Smooth muscle cell (in vitro differentiated cells): ENCODE measurements around the gene VAMP4. TPM values are rescaled to one million over a fixed set of nuclear protein-coding genes. Genes with fewer than 3 reads are reported as not detected.
A peak's percentile ranks its signal among the peaks of the same experiment; 100 is the strongest.

Experiments
- DNase-seq: peaks from one replicate; lab custom pipeline; 2025; ENCODE audit not compliant: unreplicated experiment; lab: John Stamatoyannopoulos, UW
- H2AFZ ChIP-seq: fragments of 200-600 bp; sonication (generic); 2 replicates; pipeline ENCODE4 v1.6.0; 2016; ENCODE audit warnings: antibody characterized with exemption, low read depth, mild to moderate bottlenecking
- H3F3A ChIP-seq: fragments of 200-600 bp; sonication (generic); 2 replicates; pipeline ENCODE4 v1.6.0; 2017; ENCODE audit warnings: antibody characterized with exemption, low read depth
- H3K27ac ChIP-seq: fragments of 200-600 bp; sonication (generic); 2 replicates; pipeline ENCODE4 v1.5.1; 2016; ENCODE audit warnings: low read depth, mild to moderate bottlenecking
- H3K27me3 ChIP-seq: fragments of 200-600 bp; sonication (generic); 2 replicates; pipeline ENCODE4 v1.6.1; 2016; ENCODE audit warnings: low read depth, mild to moderate bottlenecking
- H3K36me3 ChIP-seq: fragments of 200-600 bp; sonication (generic); 2 replicates; pipeline ENCODE4 v1.5.1; 2016; ENCODE audit warnings: low read depth
- H3K4me1 ChIP-seq: fragments of 200-600 bp; sonication (generic); 2 replicates; pipeline ENCODE4 v1.5.1; 2016; ENCODE audit warnings: low read depth
- H3K4me2 ChIP-seq: fragments of 200-600 bp; sonication (generic); 2 replicates; pipeline ENCODE4 v1.6.0; 2016; ENCODE audit warnings: mild to moderate bottlenecking
- H3K4me3 ChIP-seq: fragments of 200-600 bp; sonication (generic); 2 replicates; pipeline ENCODE4 v1.5.1; 2016; ENCODE audit warnings: mild to moderate bottlenecking
- H3K79me2 ChIP-seq: fragments of 200-600 bp; sonication (generic); 2 replicates; pipeline ENCODE4 v1.6.0; 2016; ENCODE audit warnings: low read depth, mild to moderate bottlenecking
- H3K9ac ChIP-seq: fragments of 200-600 bp; sonication (generic); 2 replicates; pipeline ENCODE4 v1.6.0; 2016; ENCODE audit warnings: low read depth
- H3K9me3 ChIP-seq: fragments of 200-600 bp; sonication (generic); replicated peaks from 2 replicates; pipeline ENCODE4 v1.5.1; 2016; ENCODE audit warnings: low read depth
- H4K20me1 ChIP-seq: fragments of 200-600 bp; sonication (generic); 2 replicates; pipeline ENCODE4 v1.6.0; 2016; ENCODE audit warnings: low read depth
- WGBS: methylation state at CpG from one replicate; pipeline ENCODE4 v1.1.7; 2016; ENCODE audit warnings: low lambda C conversion rate; 5-methylcytosine and 5-hydroxymethylcytosine counted together
- polyA plus RNA-seq: library from polyadenylated mRNA; unstranded; fragments of >200 nt; fragmentation: Nextera tagmentation; extraction: Ambion mirVana; gene quantifications from 2 replicates; pipeline ENCODE4 v1.2.1, GENCODE V29; 2016
- total RNA-seq: library from RNA; depleted of rRNA; stranded (reverse); fragments of >200 nt; gene quantifications from 2 replicates; pipeline ENCODE4 v1.2.3, GENCODE V29; 2014
- TF ChIP-seq, protein P1 (sequence below): fragments of 200-600 bp; sonication (generic); IDR thresholded peaks from 2 replicates; pipeline ENCODE4 v1.5.1; 2017; ENCODE audit warnings: borderline replicate concordance, mild to moderate bottlenecking, antibody characterized with exemption; ENCODE audit not compliant: insufficient read depth, poor library complexity, severe bottlenecking

Gene VAMP4
- total and polyA plus RNA-seq, 2 experiments from 2014 or later, result 15.2 to 17.4 TPM

DNA sequence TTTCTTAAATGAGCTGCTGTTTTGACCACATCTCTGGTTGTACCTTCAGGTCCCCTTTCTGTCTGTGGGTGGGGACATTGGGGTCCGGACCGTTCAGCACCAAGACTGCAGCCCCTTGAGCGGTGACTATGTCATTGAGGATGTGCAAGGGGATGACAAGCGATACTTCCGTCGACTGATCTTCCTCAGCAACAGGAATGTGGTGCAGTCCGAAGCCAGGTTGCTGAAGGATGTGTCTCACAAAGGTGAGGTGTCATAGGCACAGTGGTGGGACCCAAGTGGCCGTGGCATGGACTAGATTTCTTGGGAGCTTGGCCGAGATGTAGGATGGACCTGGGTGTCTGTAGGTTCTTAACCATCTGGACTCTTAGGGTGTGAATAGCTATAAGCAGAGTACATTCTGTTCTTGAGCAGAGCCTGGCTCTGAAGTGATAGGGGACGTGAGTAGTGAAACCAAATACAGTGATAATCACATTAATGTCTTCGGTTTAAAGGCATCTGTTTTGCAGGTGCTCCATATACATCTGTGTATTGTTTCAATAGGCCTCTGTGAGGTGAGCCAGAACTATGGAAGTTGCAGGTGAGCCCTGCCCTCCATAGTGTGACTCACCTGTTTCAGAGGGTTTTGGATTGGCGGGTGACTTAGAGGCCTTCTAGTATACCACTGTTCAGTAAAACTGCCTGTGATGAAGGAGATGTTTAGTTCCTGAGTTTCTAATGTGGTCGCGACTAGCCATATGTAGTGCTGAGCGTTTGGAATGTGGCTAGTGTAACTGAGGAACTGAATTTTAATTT, 46.0 kb upstream of the VAMP4 start:
- H4K20me1 ChIP-seq, result no peaks in the 10 kb centered on the region
- no peaks in the 10 kb centered on the region for H3K9me3 ChIP-seq
- H3K36me3 ChIP-seq, result peaks cover 27% of the 10 kb centered on the region
- H3K4me3 ChIP-seq, result no peak overlapping the region
- no peak overlapping the region for H3K4me2 ChIP-seq
- H3K79me2 ChIP-seq, result peaks cover 17% of the 10 kb centered on the region
- no peak overlapping the region for H3K27ac ChIP-seq
- no peak overlapping the region for H3K9ac ChIP-seq
- no peaks in the 10 kb centered on the region for H3K4me1 ChIP-seq
- no peaks in the 10 kb centered on the region for H3F3A ChIP-seq
- WGBS, result 97% methylated on average over 15 of the region's 15 CpGs
- H2AFZ ChIP-seq, result no peak overlapping the region
- H3K27me3 ChIP-seq, result no peaks in the 10 kb centered on the region
- DNase-seq, result no peak
- TF ChIP-seq, protein P1, sequence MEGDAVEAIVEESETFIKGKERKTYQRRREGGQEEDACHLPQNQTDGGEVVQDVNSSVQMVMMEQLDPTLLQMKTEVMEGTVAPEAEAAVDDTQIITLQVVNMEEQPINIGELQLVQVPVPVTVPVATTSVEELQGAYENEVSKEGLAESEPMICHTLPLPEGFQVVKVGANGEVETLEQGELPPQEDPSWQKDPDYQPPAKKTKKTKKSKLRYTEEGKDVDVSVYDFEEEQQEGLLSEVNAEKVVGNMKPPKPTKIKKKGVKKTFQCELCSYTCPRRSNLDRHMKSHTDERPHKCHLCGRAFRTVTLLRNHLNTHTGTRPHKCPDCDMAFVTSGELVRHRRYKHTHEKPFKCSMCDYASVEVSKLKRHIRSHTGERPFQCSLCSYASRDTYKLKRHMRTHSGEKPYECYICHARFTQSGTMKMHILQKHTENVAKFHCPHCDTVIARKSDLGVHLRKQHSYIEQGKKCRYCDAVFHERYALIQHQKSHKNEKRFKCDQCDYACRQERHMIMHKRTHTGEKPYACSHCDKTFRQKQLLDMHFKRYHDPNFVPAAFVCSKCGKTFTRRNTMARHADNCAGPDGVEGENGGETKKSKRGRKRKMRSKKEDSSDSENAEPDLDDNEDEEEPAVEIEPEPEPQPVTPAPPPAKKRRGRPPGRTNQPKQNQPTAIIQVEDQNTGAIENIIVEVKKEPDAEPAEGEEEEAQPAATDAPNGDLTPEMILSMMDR, result no peak

DNA sequence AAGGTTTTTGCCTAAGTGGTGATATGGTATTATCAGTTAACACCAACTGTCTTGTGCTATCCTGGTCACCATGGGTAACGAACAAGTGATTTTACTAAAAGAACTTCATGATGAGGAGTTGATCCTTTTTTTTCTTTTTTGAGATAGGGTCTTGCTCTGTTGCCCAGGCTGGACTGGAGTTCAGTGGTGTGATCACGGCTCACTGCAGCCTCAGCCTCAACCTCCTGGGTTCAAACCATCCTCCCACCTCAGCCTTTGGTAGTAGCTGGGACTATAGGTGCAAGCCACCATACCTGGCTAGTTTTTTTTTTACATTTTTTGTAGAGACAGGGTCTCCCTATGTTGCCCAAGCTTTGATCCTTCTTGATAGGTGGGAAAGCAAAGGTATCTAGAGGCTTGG, 44.7 kb upstream of the VAMP4 start:
- Histone ChIP-seq H3K4me1 (peaks cover 5% of the 10 kb centered on the region), H3K4me3 (no peak overlapping the region), H4K20me1 (no peaks in the 10 kb centered on the region), H2AFZ (no peak overlapping the region), H3K36me3 (peaks cover 21% of the 10 kb centered on the region), H3K9ac (no peak overlapping the region), H3K4me2 (no peak overlapping the region), H3K9me3 (no peaks in the 10 kb centered on the region), H3F3A (no peaks in the 10 kb centered on the region), H3K27ac (no peak overlapping the region), H3K79me2 (peaks cover 27% of the 10 kb centered on the region), H3K27me3 (no peaks in the 10 kb centered on the region)
- TF ChIP-seq, protein P1, result no peak
- 95% methylated on average over 2 of the region's 2 CpGs for WGBS
- no peak for DNase-seq

DNA sequence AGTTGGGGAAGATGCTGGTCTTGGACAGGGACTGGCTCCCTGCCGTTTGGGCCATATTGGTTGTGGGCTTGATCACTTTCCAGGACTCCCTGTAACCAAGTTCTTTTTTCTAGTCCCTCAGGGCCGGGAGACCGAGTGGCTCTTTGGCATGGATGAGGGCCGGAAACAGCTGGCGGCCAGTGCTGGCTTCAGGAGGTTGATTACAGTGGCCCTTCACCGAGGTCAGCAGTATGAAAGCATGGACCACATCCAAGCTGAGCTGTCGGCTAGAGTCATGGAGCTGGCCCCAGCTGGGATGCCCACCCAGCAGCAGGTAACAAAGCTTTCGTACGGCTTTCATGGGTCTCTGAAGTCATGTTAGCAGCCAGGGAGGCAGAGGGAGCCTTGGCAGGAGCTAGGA, 43.9 kb upstream of the VAMP4 start:
- DNase-seq, result no peak
- peaks cover 21% of the 10 kb centered on the region for H3K36me3 ChIP-seq
- no peak overlapping the region for H3K4me2 ChIP-seq
- peaks cover 27% of the 10 kb centered on the region for H3K79me2 ChIP-seq
- TF ChIP-seq, protein P1, result no peak
- no peaks in the 10 kb centered on the region for H4K20me1 ChIP-seq
- H3F3A ChIP-seq, result no peaks in the 10 kb centered on the region
- H3K27me3 ChIP-seq, result no peaks in the 10 kb centered on the region
- peaks cover 5% of the 10 kb centered on the region for H3K4me1 ChIP-seq
- 98% methylated on average over 9 of the region's 9 CpGs for WGBS
- H3K9me3 ChIP-seq, result no peaks in the 10 kb centered on the region
- H3K27ac ChIP-seq, result no peak overlapping the region
- H3K4me3 ChIP-seq, result no peak overlapping the region
- H3K9ac ChIP-seq, result no peak overlapping the region
- no peak overlapping the region for H2AFZ ChIP-seq

DNA sequence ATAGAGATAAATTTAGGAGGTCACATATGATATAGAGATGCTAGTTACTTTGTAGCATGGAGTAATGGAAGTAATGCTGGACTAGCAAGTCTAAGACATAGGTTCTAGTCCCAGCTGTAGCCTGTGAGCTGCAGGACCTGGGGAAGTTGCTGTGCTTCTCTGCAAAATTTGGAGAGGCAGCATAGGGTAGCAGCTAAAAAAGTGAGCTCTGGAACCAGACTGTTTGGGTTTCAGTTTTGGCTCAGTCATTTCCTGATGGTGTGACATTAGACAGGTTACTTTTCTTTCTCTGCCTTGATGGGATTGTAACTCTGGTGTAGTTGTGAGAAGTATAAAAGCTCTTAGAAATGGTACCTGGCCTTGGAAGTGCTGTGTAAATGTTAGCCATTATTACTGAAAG, 42.9 kb upstream of the VAMP4 start:
- H3K27me3 ChIP-seq, result no peaks in the 10 kb centered on the region
- H3K4me3 ChIP-seq, result no peak overlapping the region
- H3K4me2 ChIP-seq, result no peak overlapping the region
- peak overlapping the region; percentile 36 for H3K9ac ChIP-seq
- H4K20me1 ChIP-seq, result no peaks in the 10 kb centered on the region
- TF ChIP-seq, protein P1, result no peak
- peaks cover 21% of the 10 kb centered on the region for H3K36me3 ChIP-seq
- H3K27ac ChIP-seq, result no peak overlapping the region
- H3K9me3 ChIP-seq, result no peaks in the 10 kb centered on the region
- peaks cover 27% of the 10 kb centered on the region for H3K79me2 ChIP-seq
- H2AFZ ChIP-seq, result no peak overlapping the region
- peaks cover 5% of the 10 kb centered on the region for H3K4me1 ChIP-seq
- no peak for DNase-seq
- H3F3A ChIP-seq, result peaks cover 3% of the 10 kb centered on the region
